ENCODE measurements around the gene RAB11A.

The RAB11A gene

GRCh38 chr15:65888981-65889380, 19.7 kb downstream of the RAB11A start:
- DNase-seq = no peak

- no peak for DNase-seq
These were observed 23.8 kb downstream of the RAB11A start for GRCh38 chr15:65893060-65893459.

GRCh38 chr15:65896236-65896635, 26.9 kb downstream of the RAB11A start:
- DNase-seq = no peak

GRCh38 chr15:65900488-65900887, 31.2 kb downstream of the RAB11A start:
- no peak for DNase-seq

- DNase-seq = no peak
These were observed 32.0 kb downstream of the RAB11A start for GRCh38 chr15:65901336-65901735.

- DNase-seq = no peak
These were observed 32.5 kb downstream of the RAB11A start for GRCh38 chr15:65901836-65902235.

- DNase-seq = peak; percentile 3
These were observed 33.1 kb downstream of the RAB11A start for GRCh38 chr15:65902373-65902772.

GRCh38 chr15:65903296-65904073, 34.2 kb downstream of the RAB11A start:
- no peak for DNase-seq

- DNase-seq = no peak
These were observed 35.0 kb downstream of the RAB11A start for GRCh38 chr15:65904301-65904700.

GRCh38 chr15:65906396-65906795, 37.1 kb downstream of the RAB11A start:
- no peak for DNase-seq

GRCh38 chr15:65907661-65908060, 38.4 kb downstream of the RAB11A start:
- DNase-seq = no peak

GRCh38 chr15:65908876-65909275, 39.6 kb downstream of the RAB11A start:
- no peak for DNase-seq

- no peak for DNase-seq
These were observed 40.5 kb downstream of the RAB11A start for GRCh38 chr15:65909831-65910230.

- no peak for DNase-seq
These were observed 41.0 kb downstream of the RAB11A start for GRCh38 chr15:65910341-65910740.

GRCh38 chr15:65912235-65912634, 42.9 kb downstream of the RAB11A start:
- no peak for DNase-seq

GRCh38 chr15:65913631-65914199, 44.4 kb downstream of the RAB11A start:
- no peak for DNase-seq

- no peak for DNase-seq
These were observed 45.1 kb downstream of the RAB11A start for GRCh38 chr15:65914386-65914785.

- no peak for DNase-seq
These were observed 46.0 kb downstream of the RAB11A start for GRCh38 chr15:65914981-65915925.

- DNase-seq = no peak
These were observed 46.9 kb downstream of the RAB11A start for GRCh38 chr15:65916041-65916663.

- DNase-seq = no peak
These were observed 47.5 kb downstream of the RAB11A start for GRCh38 chr15:65916664-65917406.

- no peak for DNase-seq
These were observed 48.1 kb downstream of the RAB11A start for GRCh38 chr15:65917407-65917756.

GRCh38 chr15:65917936-65918335, 48.6 kb downstream of the RAB11A start:
- DNase-seq = no peak
